ENCODE measurements around the gene TACR1. TPM values are rescaled to one million over a fixed set of nuclear protein-coding genes. Genes with fewer than 3 reads are reported as not detected.
"Not testable (repeated sequence)": the region's sequence is repeated elsewhere in the genome, so short reads cannot be mapped to it uniquely, and the experiment has no call there.

Gene TACR1
- total RNA-seq, 1 experiment from 2014 or later: not detected

GRCh38 chr2:75221862-75222261 lies 22.5 kb upstream of the TACR1 start:
- no TSS peak for BruUV-seq (replicated peaks)
- POLR2A ChIA-PET (ENCODE audit: low non-redundant PET): no interaction called here
- Histone ChIP-seq H3K4me3 (ENCODE audit: low read depth, low read length, poor library complexity, severe bottlenecking) (no peak overlapping the region), H3K4me1 (ENCODE audit: insufficient read depth, low read length, poor library complexity, severe bottlenecking) (no peaks in the 10 kb centered on the region), H3K27me3 (replicated peaks; ENCODE audit: insufficient read depth, low read depth, low read length, poor library complexity) (no peaks in the 10 kb centered on the region), H3K36me3 (ENCODE audit: insufficient read depth, low read length, poor library complexity, severe bottlenecking) (no peaks in the 10 kb centered on the region), H3K27ac (ENCODE audit: low read depth, low read length, poor library complexity, severe bottlenecking) (no peak overlapping the region), H3K9me3 (ENCODE audit: low read depth, low read length, poor library complexity, severe bottlenecking) (no peaks in the 10 kb centered on the region)
- no peak for DNase-seq (ENCODE audit: low spot score)
- CTCF ChIA-PET: no interaction called here
- intact Hi-C loops (cut with micrococcal nuclease; ENCODE audit: unreplicated experiment): no loop called here
- TF ChIP-seq, protein P1, sequence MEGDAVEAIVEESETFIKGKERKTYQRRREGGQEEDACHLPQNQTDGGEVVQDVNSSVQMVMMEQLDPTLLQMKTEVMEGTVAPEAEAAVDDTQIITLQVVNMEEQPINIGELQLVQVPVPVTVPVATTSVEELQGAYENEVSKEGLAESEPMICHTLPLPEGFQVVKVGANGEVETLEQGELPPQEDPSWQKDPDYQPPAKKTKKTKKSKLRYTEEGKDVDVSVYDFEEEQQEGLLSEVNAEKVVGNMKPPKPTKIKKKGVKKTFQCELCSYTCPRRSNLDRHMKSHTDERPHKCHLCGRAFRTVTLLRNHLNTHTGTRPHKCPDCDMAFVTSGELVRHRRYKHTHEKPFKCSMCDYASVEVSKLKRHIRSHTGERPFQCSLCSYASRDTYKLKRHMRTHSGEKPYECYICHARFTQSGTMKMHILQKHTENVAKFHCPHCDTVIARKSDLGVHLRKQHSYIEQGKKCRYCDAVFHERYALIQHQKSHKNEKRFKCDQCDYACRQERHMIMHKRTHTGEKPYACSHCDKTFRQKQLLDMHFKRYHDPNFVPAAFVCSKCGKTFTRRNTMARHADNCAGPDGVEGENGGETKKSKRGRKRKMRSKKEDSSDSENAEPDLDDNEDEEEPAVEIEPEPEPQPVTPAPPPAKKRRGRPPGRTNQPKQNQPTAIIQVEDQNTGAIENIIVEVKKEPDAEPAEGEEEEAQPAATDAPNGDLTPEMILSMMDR (conservative IDR thresholded peaks at IDR 0.05; ENCODE audit: low read depth, low read length): no peak
- no peak for TF ChIP-seq EZH2 (IDR thresholded peaks at IDR 0.05; ENCODE audit: borderline replicate concordance, low read depth, low read length, poor library complexity, severe bottlenecking)

GRCh38 chr2:75219213-75219612 lies 19.9 kb upstream of the TACR1 start:
- DNase-seq (ENCODE audit: low spot score); H3K27me3 ChIP-seq (replicated peaks; ENCODE audit: insufficient read depth, low read depth, low read length, poor library complexity); POLR2A ChIA-PET (ENCODE audit: low non-redundant PET); CTCF ChIA-PET; H3K36me3 ChIP-seq (ENCODE audit: insufficient read depth, low read length, poor library complexity, severe bottlenecking); H3K27ac ChIP-seq (ENCODE audit: low read depth, low read length, poor library complexity, severe bottlenecking); H3K9me3 ChIP-seq (ENCODE audit: low read depth, low read length, poor library complexity, severe bottlenecking); H3K4me3 ChIP-seq (ENCODE audit: low read depth, low read length, poor library complexity, severe bottlenecking); intact Hi-C loops (cut with micrococcal nuclease; ENCODE audit: unreplicated experiment); BruUV-seq (replicated peaks); H3K4me1 ChIP-seq (ENCODE audit: insufficient read depth, low read length, poor library complexity, severe bottlenecking): not testable (repeated sequence)

DNA sequence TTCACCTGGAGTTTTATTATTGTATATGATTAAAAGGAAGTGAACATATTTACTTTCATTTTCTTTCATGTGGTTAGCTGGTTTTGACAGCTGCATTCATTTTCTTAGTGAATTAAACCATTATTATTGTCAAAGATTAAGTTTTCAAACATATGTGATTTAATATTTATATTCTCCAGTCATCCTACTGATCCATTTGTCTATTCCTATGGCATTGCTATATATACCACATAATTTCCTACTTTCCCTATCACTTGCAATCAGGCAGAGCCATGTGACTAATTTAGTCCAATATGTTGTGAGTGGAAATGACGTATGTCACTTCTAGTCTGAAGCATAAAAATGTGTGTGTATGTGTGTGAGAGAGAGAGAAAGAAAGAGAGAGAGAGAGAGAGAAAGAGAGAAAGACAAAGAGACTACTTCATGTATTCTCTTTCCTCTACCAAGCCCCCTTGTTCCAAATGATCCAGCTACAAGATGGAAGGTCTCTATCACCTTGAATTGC lies 12.0 kb upstream of the TACR1 start:
- POLR2A ChIA-PET (ENCODE audit: low non-redundant PET): no interaction called here
- Histone ChIP-seq H3K4me1 (ENCODE audit: insufficient read depth, low read length, poor library complexity, severe bottlenecking) (no peaks in the 10 kb centered on the region), H3K27ac (ENCODE audit: low read depth, low read length, poor library complexity, severe bottlenecking) (no peak overlapping the region), H3K36me3 (ENCODE audit: insufficient read depth, low read length, poor library complexity, severe bottlenecking) (no peaks in the 10 kb centered on the region), H3K4me3 (ENCODE audit: low read depth, low read length, poor library complexity, severe bottlenecking) (no peak overlapping the region), H3K27me3 (replicated peaks; ENCODE audit: insufficient read depth, low read depth, low read length, poor library complexity) (no peaks in the 10 kb centered on the region), H3K9me3 (ENCODE audit: low read depth, low read length, poor library complexity, severe bottlenecking) (no peaks in the 10 kb centered on the region)
- CTCF ChIA-PET: no interaction called here
- no TSS peak for BruUV-seq (replicated peaks)
- intact Hi-C loops (cut with micrococcal nuclease; ENCODE audit: unreplicated experiment): no loop called here
- DNase-seq (ENCODE audit: low spot score): no peak
- TF ChIP-seq EZH2 (IDR thresholded peaks at IDR 0.05; ENCODE audit: borderline replicate concordance, low read depth, low read length, poor library complexity, severe bottlenecking): no peak

- no peak overlapping the region for H3K27ac ChIP-seq (ENCODE audit: low read depth, low read length, poor library complexity, severe bottlenecking)
- CTCF ChIA-PET: no interaction called here
- no peak for TF ChIP-seq EZH2 (IDR thresholded peaks at IDR 0.05; ENCODE audit: borderline replicate concordance, low read depth, low read length, poor library complexity, severe bottlenecking)
- TF ChIP-seq, protein P1 (conservative IDR thresholded peaks at IDR 0.05; ENCODE audit: low read depth, low read length): no peak
- H3K9me3 ChIP-seq (ENCODE audit: low read depth, low read length, poor library complexity, severe bottlenecking): no peaks in the 10 kb centered on the region
- POLR2A ChIA-PET (ENCODE audit: low non-redundant PET): no interaction called here
- H3K36me3 ChIP-seq (ENCODE audit: insufficient read depth, low read length, poor library complexity, severe bottlenecking): no peaks in the 10 kb centered on the region
- no peaks in the 10 kb centered on the region for H3K27me3 ChIP-seq (replicated peaks; ENCODE audit: insufficient read depth, low read depth, low read length, poor library complexity)
- no TSS peak for BruUV-seq (replicated peaks)
- H3K4me3 ChIP-seq (ENCODE audit: low read depth, low read length, poor library complexity, severe bottlenecking): no peak overlapping the region
- intact Hi-C loops (cut with micrococcal nuclease; ENCODE audit: unreplicated experiment): no loop called here
- H3K4me1 ChIP-seq (ENCODE audit: insufficient read depth, low read length, poor library complexity, severe bottlenecking): no peaks in the 10 kb centered on the region
- DNase-seq (ENCODE audit: low spot score): no peak
Measured at GRCh38 chr2:75210409-75210808, 11.1 kb upstream of the TACR1 start.

Data from A673 (cell line).